ENCODE data around the gene SLC9A1.

The SLC9A1 gene

GRCh38 chr1:27090911-27091310, 64.0 kb downstream of the SLC9A1 start:
- ATAC-seq = no peak
- TF ChIP-seq ZNF565 (CRISPR knock-in tag; conservative IDR thresholded peaks at IDR 0.05; ENCODE audit: low read depth) (no peak), ZNF70 (CRISPR knock-in tag; IDR thresholded peaks at IDR 0.05) (no peak), ZC3H10 (CRISPR knock-in tag; IDR thresholded peaks at IDR 0.05) (no peak), TCF4 (CRISPR knock-in tag; IDR thresholded peaks at IDR 0.05; ENCODE audit: borderline replicate concordance) (no peak), GLIS3 (CRISPR knock-in tag; IDR thresholded peaks at IDR 0.05) (no peak), OSR1 (CRISPR knock-in tag; IDR thresholded peaks at IDR 0.05) (no peak), RARB (CRISPR knock-in tag; IDR thresholded peaks at IDR 0.05) (no peak), ZFP30 (CRISPR knock-in tag; IDR thresholded peaks at IDR 0.05) (no peak), PPARA (CRISPR knock-in tag; IDR thresholded peaks at IDR 0.05; ENCODE audit: borderline replicate concordance) (no peak), CSDC2 (CRISPR knock-in tag; IDR thresholded peaks at IDR 0.05) (no peak), SNAI2 (CRISPR knock-in tag; IDR thresholded peaks at IDR 0.05) (no peak)

- ATAC-seq = no peak
Measured at GRCh38 chr1:27087371-27088220, 67.3 kb downstream of the SLC9A1 start.

GRCh38 chr1:27086628-27087027, 68.3 kb downstream of the SLC9A1 start:
- no peak for TF ChIP-seq ESRRG (CRISPR knock-in tag; IDR thresholded peaks at IDR 0.05)
- TF ChIP-seq TSHZ2 (CRISPR knock-in tag; IDR thresholded peaks at IDR 0.05) = no peak
- no peak for TF ChIP-seq TOX (CRISPR knock-in tag; IDR thresholded peaks at IDR 0.05; ENCODE audit: borderline replicate concordance)
- no peak for TF ChIP-seq POU6F1 (CRISPR knock-in tag; IDR thresholded peaks at IDR 0.05; ENCODE audit: borderline replicate concordance, low read depth)

More at GRCh38 chr1:27087371-27088220, 67.3 kb downstream of the SLC9A1 start:
- TF ChIP-seq POU6F1 (CRISPR knock-in tag; IDR thresholded peaks at IDR 0.05; ENCODE audit: borderline replicate concordance, low read depth) (no peak), SNAI2 (CRISPR knock-in tag; IDR thresholded peaks at IDR 0.05) (no peak), BACH2 (CRISPR knock-in tag; IDR thresholded peaks at IDR 0.05; ENCODE audit: borderline replicate concordance) (no peak)

GRCh38 chr1:27086026-27086425, 68.9 kb downstream of the SLC9A1 start:
- TF ChIP-seq CREB5 (CRISPR knock-in tag; IDR thresholded peaks at IDR 0.05; ENCODE audit: low read depth) (no peak), OSR1 (CRISPR knock-in tag; IDR thresholded peaks at IDR 0.05) (no peak), ARNTL (CRISPR knock-in tag; IDR thresholded peaks at IDR 0.05; ENCODE audit: borderline replicate concordance, low read depth) (no peak), ISL1 (CRISPR knock-in tag; IDR thresholded peaks at IDR 0.05) (no peak), CSDC2 (CRISPR knock-in tag; IDR thresholded peaks at IDR 0.05) (no peak), PPARA (CRISPR knock-in tag; IDR thresholded peaks at IDR 0.05; ENCODE audit: borderline replicate concordance) (no peak), GLIS3 (CRISPR knock-in tag; IDR thresholded peaks at IDR 0.05) (no peak)
- no peak for ATAC-seq

More at GRCh38 chr1:27086628-27087027, 68.3 kb downstream of the SLC9A1 start:
- ATAC-seq = no peak

Measured in SK-N-SH treated with all-trans-retinoic acid at 6 μM for 48 hours (cell line).